ENCODE data around the gene ROBO1. TPM values are rescaled to one million over a fixed set of nuclear protein-coding genes. Genes with fewer than 3 reads are reported as not detected.

The ROBO1 gene
- total RNA-seq, 3 donors from 2014 or later = 12.7 to 50.7 (median 23.6) TPM

- intact Hi-C loops (cut with DNase I; ENCODE audit: low total_unique reads) = no loop called here
- no peaks in the 10 kb centered on the region for H3K4me1 ChIP-seq
- no peaks in the 10 kb centered on the region for H3K27me3 ChIP-seq
- no peaks in the 10 kb centered on the region for H3K36me3 ChIP-seq
- no peak overlapping the region for H3K27ac ChIP-seq
- no peaks in the 10 kb centered on the region for H3K9me3 ChIP-seq
- no peak for TF ChIP-seq POLR2AphosphoS5 (IDR thresholded peaks at IDR 0.05)
- TF ChIP-seq CTCF (IDR thresholded peaks at IDR 0.05) = no peak
- no peak for TF ChIP-seq POLR2A (IDR thresholded peaks at IDR 0.05)
- no peak for DNase-seq (ENCODE audit: low spot score in 2 of 2)
- H3K4me3 ChIP-seq = no peak overlapping the region
Measured at GRCh38 chr3:78665776-78666469, 1101.9 kb downstream of the ROBO1 start.

- no peaks in the 10 kb centered on the region for H3K4me1 ChIP-seq
- intact Hi-C loops (cut with DNase I; ENCODE audit: low total_unique reads) = no loop called here
- no peak for DNase-seq (ENCODE audit: low spot score in 2 of 2)
Measured at GRCh38 chr3:78665101-78665500, 1102.7 kb downstream of the ROBO1 start.

GRCh38 chr3:78660957-78661356, 1106.8 kb downstream of the ROBO1 start:
- Histone ChIP-seq H3K4me1 (no peaks in the 10 kb centered on the region), H3K27ac (no peak overlapping the region), H3K4me3 (no peak overlapping the region), H3K36me3 (no peaks in the 10 kb centered on the region), H3K9me3 (no peaks in the 10 kb centered on the region), H3K27me3 (no peaks in the 10 kb centered on the region)
- intact Hi-C loops (cut with DNase I; ENCODE audit: low total_unique reads) = no loop called here
- DNase-seq (ENCODE audit: low spot score in 2 of 2) = no peak
- no peak for TF ChIP-seq POLR2A (IDR thresholded peaks at IDR 0.05)
- TF ChIP-seq POLR2AphosphoS5 (IDR thresholded peaks at IDR 0.05) = no peak
- TF ChIP-seq CTCF (IDR thresholded peaks at IDR 0.05) = no peak

More at GRCh38 chr3:78665101-78665500, 1102.7 kb downstream of the ROBO1 start:
- H3K27ac ChIP-seq = no peak overlapping the region
- TF ChIP-seq POLR2AphosphoS5 (IDR thresholded peaks at IDR 0.05) (no peak), CTCF (IDR thresholded peaks at IDR 0.05) (no peak), POLR2A (IDR thresholded peaks at IDR 0.05) (no peak)
- H3K9me3 ChIP-seq = no peaks in the 10 kb centered on the region
- no peaks in the 10 kb centered on the region for H3K36me3 ChIP-seq
- H3K27me3 ChIP-seq = no peaks in the 10 kb centered on the region
- no peak overlapping the region for H3K4me3 ChIP-seq

- Histone ChIP-seq H3K4me1 (no peaks in the 10 kb centered on the region), H3K4me3 (no peak overlapping the region), H3K9me3 (no peaks in the 10 kb centered on the region), H3K27me3 (no peaks in the 10 kb centered on the region), H3K36me3 (no peaks in the 10 kb centered on the region), H3K27ac (no peak overlapping the region)
- no peak for TF ChIP-seq POLR2AphosphoS5 (IDR thresholded peaks at IDR 0.05)
- peak; percentile 44 to 58 (median 58) for TF ChIP-seq CTCF (IDR thresholded peaks at IDR 0.05)
- intact Hi-C loops (cut with DNase I; ENCODE audit: low total_unique reads) = loop anchor here (10.0 kb wide), 1 partner anchor 375 kb away; no protein-coding TSS in a partner anchor
- no peak for DNase-seq (ENCODE audit: low spot score in 2 of 2)
Measured at GRCh38 chr3:78659386-78659987, 1108.3 kb downstream of the ROBO1 start.

- TF ChIP-seq CTCF (IDR thresholded peaks at IDR 0.05) (no peak), POLR2AphosphoS5 (IDR thresholded peaks at IDR 0.05) (no peak), POLR2A (IDR thresholded peaks at IDR 0.05) (no peak)
Measured at GRCh38 chr3:78647726-78648125, 1120.1 kb downstream of the ROBO1 start.

More at GRCh38 chr3:78647726-78648125, 1120.1 kb downstream of the ROBO1 start:
- Histone ChIP-seq H3K36me3 (no peaks in the 10 kb centered on the region), H3K9me3 (no peaks in the 10 kb centered on the region), H3K4me3 (no peak overlapping the region), H3K4me1 (no peaks in the 10 kb centered on the region), H3K27ac (no peak overlapping the region), H3K27me3 (no peaks in the 10 kb centered on the region)
- DNase-seq (ENCODE audit: low spot score in 2 of 2) = no peak
- intact Hi-C loops (cut with DNase I; ENCODE audit: low total_unique reads) = no loop called here
